ENCODE results near the gene FMNL3. TPM values are rescaled to one million over a fixed set of nuclear protein-coding genes. Genes with fewer than 3 reads are reported as not detected.

The FMNL3 gene
- total RNA-seq, 4 donors from 2014 or later, result 3.2 to 8.4 (median 6.7) TPM

DNA sequence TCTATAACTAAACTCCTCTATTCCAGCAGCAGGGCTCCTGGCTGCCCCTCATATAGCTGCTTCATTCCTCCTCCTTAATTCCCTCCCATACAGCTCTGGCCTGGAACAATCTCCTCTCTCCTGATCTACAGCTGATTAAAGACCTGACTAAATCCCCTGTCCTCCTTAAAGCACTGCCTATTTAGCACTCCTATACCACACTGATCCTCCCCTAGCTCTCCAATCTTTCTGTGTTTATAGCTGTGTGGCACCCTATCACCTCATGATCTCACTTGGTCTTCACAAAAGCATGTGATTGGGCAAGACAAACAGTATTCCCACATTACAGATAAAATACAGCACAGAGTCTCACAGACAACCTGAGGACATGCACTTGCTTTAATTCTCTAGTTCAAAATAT, 17.4 kb downstream of the FMNL3 start:
- Histone ChIP-seq H3K9me3 (no peaks in the 10 kb centered on the region), H3K4me1 (no peaks in the 10 kb centered on the region), H3K27me3 (no peaks in the 10 kb centered on the region), H3K27ac (no peak overlapping the region), H3K36me3 (no peaks in the 10 kb centered on the region), H3K4me3 (no peak overlapping the region)
- no peak for DNase-seq (ENCODE audit: low spot score in 2 of 2)
- TF ChIP-seq POLR2AphosphoS5 (IDR thresholded peaks at IDR 0.05), result no peak

GRCh38 chr12:49689237-49689636, 18.0 kb downstream of the FMNL3 start:
- Histone ChIP-seq H3K4me3 (no peak overlapping the region), H3K27me3 (no peaks in the 10 kb centered on the region), H3K9me3 (no peaks in the 10 kb centered on the region), H3K4me1 (peaks cover 3% of the 10 kb centered on the region), H3K27ac (no peak overlapping the region), H3K36me3 (no peaks in the 10 kb centered on the region)
- TF ChIP-seq POLR2AphosphoS5 (IDR thresholded peaks at IDR 0.05) (no peak), CTCF (IDR thresholded peaks at IDR 0.05) (no peak), EP300 (IDR thresholded peaks at IDR 0.05) (no peak), POLR2A (IDR thresholded peaks at IDR 0.05) (no peak)
- no peak for DNase-seq (ENCODE audit: low spot score in 2 of 2)
- WGBS, result 64% methylated on average over 2 of the region's 2 CpGs

GRCh38 chr12:49687941-49688340, 19.3 kb downstream of the FMNL3 start:
- peaks cover 7% of the 10 kb centered on the region for H3K4me1 ChIP-seq
- WGBS, result 87% methylated on average over 2 of the region's 2 CpGs
- no peak overlapping the region for H3K4me3 ChIP-seq
- no peak for DNase-seq (ENCODE audit: low spot score in 2 of 2)
- TF ChIP-seq POLR2AphosphoS5 (IDR thresholded peaks at IDR 0.05) (no peak), EP300 (IDR thresholded peaks at IDR 0.05) (no peak), CTCF (IDR thresholded peaks at IDR 0.05) (no peak), POLR2A (IDR thresholded peaks at IDR 0.05) (no peak)
- no peaks in the 10 kb centered on the region for H3K36me3 ChIP-seq
- no peak overlapping the region for H3K27ac ChIP-seq
- no peaks in the 10 kb centered on the region for H3K9me3 ChIP-seq
- no peaks in the 10 kb centered on the region for H3K27me3 ChIP-seq

DNA sequence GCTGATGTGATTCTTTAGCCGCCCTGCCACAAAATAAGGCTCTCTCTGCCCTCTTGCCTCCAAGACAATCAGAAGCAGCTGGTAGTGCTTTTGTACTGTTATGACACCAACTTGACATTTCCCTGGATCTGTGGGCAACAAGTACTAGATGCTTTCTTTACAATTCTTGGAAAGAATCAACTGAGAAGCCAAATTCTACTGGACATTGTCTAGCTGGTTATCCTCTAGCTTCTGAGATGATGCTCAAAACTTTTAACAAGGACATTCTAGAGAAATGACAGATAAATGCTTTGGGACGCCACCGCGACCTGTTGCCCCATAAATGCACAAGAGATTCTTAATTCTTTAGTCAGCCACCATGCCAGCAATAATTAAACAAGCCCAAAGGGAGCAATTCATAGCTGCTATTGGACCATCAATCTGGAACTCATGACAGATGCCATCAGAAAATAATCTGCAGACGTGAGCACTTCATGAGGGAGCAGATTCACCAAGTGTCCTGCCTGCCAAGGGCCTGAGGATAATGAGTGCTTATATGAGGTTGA, 22.8 kb downstream of the FMNL3 start:
- H3K27me3 ChIP-seq, result no peaks in the 10 kb centered on the region
- H3K27ac ChIP-seq, result no peak overlapping the region
- H3K9me3 ChIP-seq, result no peaks in the 10 kb centered on the region
- WGBS, result 87% methylated on average over 5 of the region's 5 CpGs
- no peak for DNase-seq (ENCODE audit: low spot score in 2 of 2)
- no peak for TF ChIP-seq POLR2AphosphoS5 (IDR thresholded peaks at IDR 0.05)
- TF ChIP-seq POLR2A (IDR thresholded peaks at IDR 0.05), result no peak
- TF ChIP-seq EP300 (IDR thresholded peaks at IDR 0.05), result no peak
- no peak for TF ChIP-seq CTCF (IDR thresholded peaks at IDR 0.05)
- H3K36me3 ChIP-seq, result no peaks in the 10 kb centered on the region
- no peak overlapping the region for H3K4me3 ChIP-seq
- peaks cover 7% of the 10 kb centered on the region for H3K4me1 ChIP-seq

GRCh38 chr12:49683599-49684309, 23.5 kb downstream of the FMNL3 start:
- DNase-seq (ENCODE audit: low spot score in 2 of 2), result no peak
- TF ChIP-seq POLR2A (IDR thresholded peaks at IDR 0.05), result no peak
- no peak for TF ChIP-seq CTCF (IDR thresholded peaks at IDR 0.05)
- no peak for TF ChIP-seq EP300 (IDR thresholded peaks at IDR 0.05)
- TF ChIP-seq POLR2AphosphoS5 (IDR thresholded peaks at IDR 0.05), result no peak
- 80% methylated on average over 3 of the region's 3 CpGs for WGBS
- Histone ChIP-seq H3K4me3 (no peak overlapping the region), H3K9me3 (no peaks in the 10 kb centered on the region), H3K36me3 (no peaks in the 10 kb centered on the region), H3K4me1 (peaks cover 7% of the 10 kb centered on the region), H3K27ac (no peak overlapping the region), H3K27me3 (no peaks in the 10 kb centered on the region)
